Loucy (cell line): Measurements from ENCODE around the gene AKNA.

ENCODE experiments used
- H2AFZ ChIP-seq: fragments of 200-600 bp; sonication (generic); 2 replicates; pipeline ENCODE4 v1.6.0; 2016; ENCODE audit warnings: antibody characterized with exemption, mild to moderate bottlenecking, low read length, moderate library complexity
- H3F3A ChIP-seq: fragments of 200-600 bp; 2 replicates; pipeline ENCODE4 v1.6.0; 2016; ENCODE audit warnings: antibody characterized with exemption, low read depth, mild to moderate bottlenecking
- H3K27me3 ChIP-seq: fragments of 200-600 bp; sonication (generic); 2 replicates; pipeline ENCODE4 v1.6.1; 2014; ENCODE audit warnings: low read length, mild to moderate bottlenecking; ENCODE audit not compliant: insufficient read depth, poor library complexity, severe bottlenecking
- H3K36me3 ChIP-seq: fragments of 200-600 bp; sonication (generic); 2 replicates; pipeline ENCODE4 v1.6.1; 2016; ENCODE audit warnings: low read length; ENCODE audit not compliant: insufficient read depth
- H3K4me1 ChIP-seq: fragments of 200-600 bp; sonication (generic); 2 replicates; pipeline ENCODE4 v1.5.1; 2014; ENCODE audit warnings: low read length, mild to moderate bottlenecking; ENCODE audit not compliant: insufficient read depth, poor library complexity, severe bottlenecking
- H3K4me2 ChIP-seq: fragments of 200-600 bp; sonication (generic); 2 replicates; pipeline ENCODE4 v1.6.0; 2014; ENCODE audit warnings: antibody characterized with exemption, low read length, low read depth, mild to moderate bottlenecking; ENCODE audit not compliant: poor library complexity, severe bottlenecking
- H3K4me3 ChIP-seq: fragments of 200-600 bp; sonication (generic); 2 replicates; pipeline ENCODE4 v1.5.1; 2014; ENCODE audit warnings: low read length, mild to moderate bottlenecking, mixed read lengths; ENCODE audit not compliant: poor library complexity, severe bottlenecking
- H3K79me2 ChIP-seq: fragments of 200-600 bp; sonication (generic); 2 replicates; pipeline ENCODE4 v1.6.1; 2014; ENCODE audit warnings: low read length; ENCODE audit not compliant: insufficient read depth
- H3K9ac ChIP-seq: fragments of 200-600 bp; sonication (generic); 2 replicates; pipeline ENCODE4 v1.6.0; 2014; ENCODE audit warnings: mild to moderate bottlenecking, low read depth, low read length, moderate library complexity; ENCODE audit not compliant: poor library complexity, severe bottlenecking
- H3K9me2 ChIP-seq: fragments of 200-600 bp; sonication (generic); replicated peaks from 2 replicates; pipeline ENCODE4 v1.6.1; 2016; ENCODE audit warnings: low read depth, low read length, mixed read lengths
- H3K9me3 ChIP-seq: fragments of 200-600 bp; sonication (generic); 2 replicates; pipeline ENCODE4 v1.6.1; 2014; ENCODE audit warnings: mild to moderate bottlenecking, antibody characterized with exemption, low read length, low read depth; ENCODE audit not compliant: insufficient read depth
- H4K20me1 ChIP-seq: fragments of 200-600 bp; sonication (generic); 2 replicates; pipeline ENCODE4 v1.6.0; 2014; ENCODE audit warnings: antibody characterized with exemption, low read length, mild to moderate bottlenecking; ENCODE audit not compliant: insufficient read depth, poor library complexity, severe bottlenecking
- EZH2phosphoT487 ChIP-seq: fragments of 200-600 bp; IDR thresholded peaks from 2 replicates; pipeline ENCODE4 v1.6.1; 2018; ENCODE audit warnings: antibody characterized with exemption, mild to moderate bottlenecking, moderate library complexity, borderline replicate concordance
- TF ChIP-seq, protein P1 (sequence below): fragments of 200-600 bp; sonication (generic); conservative IDR thresholded peaks from 2 replicates; pipeline ENCODE4 v1.5.1; 2014; ENCODE audit warnings: mild to moderate bottlenecking, antibody characterized with exemption, low read length

Gene AKNA

DNA sequence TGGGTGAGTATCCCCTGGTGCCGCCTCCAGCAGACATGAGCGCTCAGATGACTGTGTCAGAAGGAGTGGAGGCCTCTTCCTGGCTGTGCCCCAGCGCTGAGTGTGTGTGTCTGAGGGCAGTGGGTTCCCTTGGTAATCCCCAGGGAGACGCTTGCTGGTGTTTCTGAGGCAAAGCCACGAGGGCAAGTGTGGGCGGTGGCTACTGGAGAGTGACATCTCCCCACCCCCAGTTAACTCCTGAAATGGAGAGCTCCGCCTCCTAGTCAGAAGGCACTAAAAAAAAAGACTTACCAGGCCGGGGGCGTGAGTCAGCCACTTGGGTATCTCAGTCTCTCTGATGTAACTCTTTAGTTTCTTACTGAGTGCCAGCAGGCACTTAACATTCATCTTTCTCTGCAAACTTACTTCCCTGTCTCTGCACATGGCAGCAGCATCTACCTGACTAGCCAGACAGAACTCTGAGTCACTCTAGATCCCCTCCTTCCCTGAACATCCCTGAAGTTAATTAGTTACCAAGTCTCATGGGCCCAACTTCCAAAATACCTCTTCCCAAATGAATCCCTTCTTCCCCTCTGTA lies 38.8 kb downstream of the AKNA start:
- H2AFZ ChIP-seq, result no peak overlapping the region
- peaks cover 19% of the 10 kb centered on the region for H3K4me1 ChIP-seq
- no peaks in the 10 kb centered on the region for H3K9me2 ChIP-seq
- no peaks in the 10 kb centered on the region for H3K9me3 ChIP-seq
- peak overlapping the region; percentile 57 for H3K9ac ChIP-seq
- H3K4me2 ChIP-seq, result peak overlapping the region; percentile 59
- TF ChIP-seq, protein P1, sequence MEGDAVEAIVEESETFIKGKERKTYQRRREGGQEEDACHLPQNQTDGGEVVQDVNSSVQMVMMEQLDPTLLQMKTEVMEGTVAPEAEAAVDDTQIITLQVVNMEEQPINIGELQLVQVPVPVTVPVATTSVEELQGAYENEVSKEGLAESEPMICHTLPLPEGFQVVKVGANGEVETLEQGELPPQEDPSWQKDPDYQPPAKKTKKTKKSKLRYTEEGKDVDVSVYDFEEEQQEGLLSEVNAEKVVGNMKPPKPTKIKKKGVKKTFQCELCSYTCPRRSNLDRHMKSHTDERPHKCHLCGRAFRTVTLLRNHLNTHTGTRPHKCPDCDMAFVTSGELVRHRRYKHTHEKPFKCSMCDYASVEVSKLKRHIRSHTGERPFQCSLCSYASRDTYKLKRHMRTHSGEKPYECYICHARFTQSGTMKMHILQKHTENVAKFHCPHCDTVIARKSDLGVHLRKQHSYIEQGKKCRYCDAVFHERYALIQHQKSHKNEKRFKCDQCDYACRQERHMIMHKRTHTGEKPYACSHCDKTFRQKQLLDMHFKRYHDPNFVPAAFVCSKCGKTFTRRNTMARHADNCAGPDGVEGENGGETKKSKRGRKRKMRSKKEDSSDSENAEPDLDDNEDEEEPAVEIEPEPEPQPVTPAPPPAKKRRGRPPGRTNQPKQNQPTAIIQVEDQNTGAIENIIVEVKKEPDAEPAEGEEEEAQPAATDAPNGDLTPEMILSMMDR, result no peak
- no peak for TF ChIP-seq EZH2phosphoT487
- peaks cover 7% of the 10 kb centered on the region for H4K20me1 ChIP-seq
- no peaks in the 10 kb centered on the region for H3K27me3 ChIP-seq
- H3K36me3 ChIP-seq, result peaks cover 82% of the 10 kb centered on the region; the same call in 1 of the 2 replicates
- H3K79me2 ChIP-seq, result no peaks in the 10 kb centered on the region
- peak overlapping the region; percentile 28 for H3K4me3 ChIP-seq
- H3F3A ChIP-seq, result 0 out of 2 replicates have a peak, but pooled peaks cover 4% of the 10 kb centered on the region

DNA sequence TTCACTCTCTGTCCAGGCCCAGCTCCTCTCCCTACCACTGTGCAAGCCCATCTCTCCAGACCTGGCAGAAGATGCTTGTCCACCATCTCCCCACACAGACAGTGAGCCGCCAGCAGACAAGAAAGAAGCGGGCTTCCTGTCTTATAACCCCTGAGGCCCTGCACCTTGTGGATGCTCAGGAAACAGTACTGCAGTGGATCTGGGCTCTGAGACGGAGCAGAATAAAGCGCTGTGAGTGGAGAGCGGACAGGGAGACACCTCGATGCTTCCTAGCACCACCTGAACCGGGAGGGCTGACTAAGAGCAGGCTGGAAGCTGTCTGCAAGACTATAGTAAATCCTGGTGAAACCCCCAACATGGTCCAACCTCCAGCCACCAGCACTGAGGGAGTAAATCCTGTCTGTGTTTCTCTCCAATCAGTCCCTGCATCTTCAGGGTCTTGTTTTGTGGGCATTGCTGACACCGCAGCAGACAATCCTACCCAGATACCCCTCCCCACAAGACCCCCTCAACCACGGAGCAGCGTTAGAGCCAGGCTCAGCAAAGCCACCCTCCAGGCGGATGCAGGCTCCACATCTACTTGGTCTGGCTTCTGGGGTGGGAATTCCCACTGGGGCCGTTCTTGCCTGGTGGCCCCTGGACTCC lies 39.4 kb downstream of the AKNA start:
- no peak for TF ChIP-seq EZH2phosphoT487
- TF ChIP-seq, protein P1, result no peak
- Histone ChIP-seq H3K4me3 (peak overlapping the region; percentile 28), H3K4me1 (peaks cover 19% of the 10 kb centered on the region), H3K36me3 (peaks cover 84% of the 10 kb centered on the region; the same call in 1 of the 2 replicates), H3K9me2 (no peaks in the 10 kb centered on the region), H2AFZ (no peak overlapping the region), H3K79me2 (no peaks in the 10 kb centered on the region), H3K9ac (peak overlapping the region; percentile 57), H3F3A (0 out of 2 replicates have a peak, but pooled peaks cover 4% of the 10 kb centered on the region), H3K4me2 (peak overlapping the region; percentile 59), H3K9me3 (no peaks in the 10 kb centered on the region), H3K27me3 (no peaks in the 10 kb centered on the region), H4K20me1 (peaks cover 7% of the 10 kb centered on the region)

DNA sequence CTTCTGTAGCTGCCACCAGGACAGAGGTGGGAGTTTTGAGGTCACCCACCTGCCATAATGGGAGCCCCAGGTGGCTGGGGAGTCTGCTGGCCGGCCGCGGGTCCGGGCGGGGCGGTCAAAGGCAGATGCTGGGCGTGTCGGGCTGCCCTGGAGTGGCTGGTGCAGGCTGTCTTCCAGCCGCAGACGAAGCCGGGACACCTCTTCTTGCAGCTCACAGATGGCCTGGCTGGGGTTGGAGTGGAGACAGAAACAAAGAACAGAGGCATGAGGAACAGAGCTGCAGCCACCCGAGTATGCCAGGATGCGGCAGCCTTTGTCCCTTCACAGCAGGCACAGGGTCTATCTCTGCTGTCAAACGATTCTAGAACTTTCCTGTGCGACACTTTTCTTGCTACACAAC lies 40.1 kb downstream of the AKNA start:
- Histone ChIP-seq H3K4me3 (no peak overlapping the region), H3F3A (0 out of 2 replicates have a peak, but pooled peaks cover 4% of the 10 kb centered on the region), H3K4me2 (no peak overlapping the region), H2AFZ (no peak overlapping the region), H4K20me1 (peaks cover 7% of the 10 kb centered on the region), H3K9me2 (no peaks in the 10 kb centered on the region), H3K36me3 (peaks cover 84% of the 10 kb centered on the region; the same call in 1 of the 2 replicates), H3K9me3 (no peaks in the 10 kb centered on the region), H3K4me1 (peaks cover 19% of the 10 kb centered on the region), H3K9ac (no peak overlapping the region), H3K27me3 (no peaks in the 10 kb centered on the region), H3K79me2 (no peaks in the 10 kb centered on the region)
- TF ChIP-seq EZH2phosphoT487, result no peak
- TF ChIP-seq, protein P1, result no peak
